ENCODE results near the gene HDAC4. TPM values are rescaled to one million over a fixed set of nuclear protein-coding genes. Genes with fewer than 3 reads are reported as not detected.

Gene HDAC4
- total RNA-seq, 1 experiment from 2014 or later = 32.0 TPM

- Mint-ChIP-seq H3K4me1 (peaks cover 23 to 38% of the 10 kb centered on the region in 2 experiments), H3K9me3 (no peaks in the 10 kb centered on the region), H3K4me3 (no peak overlapping the region), H3K36me3 (ENCODE audit: insufficient read depth in 1 of 3, low read depth in 3 of 3) (peaks cover 3 to 15% (median 7%) of the 10 kb centered on the region in 3 experiments; a peak in 6 of 7 replicates), H3K27me3 (ENCODE audit: low read depth) (no peaks in the 10 kb centered on the region), H3K27ac (peak overlapping the region in 1 of 3 experiments; percentile 12; a peak in 1 of 7 replicates)
- no peak for DNase-seq
- Histone ChIP-seq H3K79me2 (ENCODE audit: insufficient read depth, low read length) (no peaks in the 10 kb centered on the region), H3K4me1 (ENCODE audit: insufficient read depth, low read length) (no peaks in the 10 kb centered on the region; the same call in 1 of the 2 replicates), H3K4ac (ENCODE audit: low read depth, low read length) (no peak overlapping the region), H2BK20ac (ENCODE audit: low read depth, low read length, poor library complexity, severe bottlenecking) (no peak overlapping the region), H2BK5ac (ENCODE audit: insufficient read length, low read length) (no peak overlapping the region), H3K27me3 (ENCODE audit: insufficient read depth, low read length) (no peaks in the 10 kb centered on the region), H3K9ac (ENCODE audit: extremely low read depth, insufficient read length, low read length) (no peak overlapping the region), H3K9me3 (ENCODE audit: control insufficient read depth, low read depth, low read length) (no peaks in the 10 kb centered on the region), H3K18ac (ENCODE audit: insufficient read length, low read depth, low read length) (no peak overlapping the region), H2BK15ac (ENCODE audit: low read depth, low read length) (no peak overlapping the region), H2BK12ac (ENCODE audit: insufficient read length, low read depth, low read length) (no peak overlapping the region), H3T11ph (ENCODE audit: low read length) (no peak overlapping the region), H2AFZ (ENCODE audit: low read length) (no peak overlapping the region), H2AK5ac (ENCODE audit: insufficient read length, low read length) (no peak overlapping the region), H3K23me2 (ENCODE audit: insufficient read length, low read depth, low read length, poor library complexity, severe bottlenecking) (no peaks in the 10 kb centered on the region), H4K8ac (replicated peaks; ENCODE audit: insufficient read length, low read depth, low read length) (no peak overlapping the region), H3K79me1 (ENCODE audit: insufficient read depth, low read depth, low read length, poor library complexity, severe bottlenecking) (peaks cover 8% of the 10 kb centered on the region), H3K14ac (ENCODE audit: insufficient read depth, low read length) (no peak overlapping the region), H4K5ac (ENCODE audit: insufficient read length, low read depth, low read length) (no peak overlapping the region), H3K27ac (ENCODE audit: insufficient read length, low read depth, low read length) (no peak overlapping the region), H3K4me2 (ENCODE audit: insufficient read depth, insufficient read length, low read length) (no peak overlapping the region), H3K23ac (ENCODE audit: insufficient read length, low read depth, low read length) (no peak overlapping the region), H3K56ac (ENCODE audit: insufficient read length, low read depth, low read length) (no peak overlapping the region), H4K20me1 (ENCODE audit: control insufficient read depth, insufficient read depth, insufficient read length) (no peaks in the 10 kb centered on the region), H4K91ac (ENCODE audit: insufficient read length, low read depth, low read length) (no peak overlapping the region), H2BK120ac (ENCODE audit: low read depth, low read length, poor library complexity, severe bottlenecking) (no peak overlapping the region)
- no CpG with 5 or more reads among the region's 7 CpGs for WGBS (ENCODE audit: extremely low coverage, insufficient read length, low lambda C conversion rate)
- TF ChIP-seq, protein P1, sequence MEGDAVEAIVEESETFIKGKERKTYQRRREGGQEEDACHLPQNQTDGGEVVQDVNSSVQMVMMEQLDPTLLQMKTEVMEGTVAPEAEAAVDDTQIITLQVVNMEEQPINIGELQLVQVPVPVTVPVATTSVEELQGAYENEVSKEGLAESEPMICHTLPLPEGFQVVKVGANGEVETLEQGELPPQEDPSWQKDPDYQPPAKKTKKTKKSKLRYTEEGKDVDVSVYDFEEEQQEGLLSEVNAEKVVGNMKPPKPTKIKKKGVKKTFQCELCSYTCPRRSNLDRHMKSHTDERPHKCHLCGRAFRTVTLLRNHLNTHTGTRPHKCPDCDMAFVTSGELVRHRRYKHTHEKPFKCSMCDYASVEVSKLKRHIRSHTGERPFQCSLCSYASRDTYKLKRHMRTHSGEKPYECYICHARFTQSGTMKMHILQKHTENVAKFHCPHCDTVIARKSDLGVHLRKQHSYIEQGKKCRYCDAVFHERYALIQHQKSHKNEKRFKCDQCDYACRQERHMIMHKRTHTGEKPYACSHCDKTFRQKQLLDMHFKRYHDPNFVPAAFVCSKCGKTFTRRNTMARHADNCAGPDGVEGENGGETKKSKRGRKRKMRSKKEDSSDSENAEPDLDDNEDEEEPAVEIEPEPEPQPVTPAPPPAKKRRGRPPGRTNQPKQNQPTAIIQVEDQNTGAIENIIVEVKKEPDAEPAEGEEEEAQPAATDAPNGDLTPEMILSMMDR (conservative IDR thresholded peaks at IDR 0.05) = no peak
Measured at GRCh38 chr2:239201884-239202283, 198.9 kb downstream of the HDAC4 start.
